Stimulated activated CD8-positive, alpha-beta memory T cell treated with anti-CD3 and anti-CD28 coated beads, Interleukin-4, amount 100 ng/mL, for 1 hour (primary cell): ENCODE results near the gene HSPA2.

Source experiments
- DNase-seq, 2 donors: peaks; one replicate each; pipeline ENCODE4 v3.0.0-alpha.2; 2020; ENCODE audit warnings: low read depth in 2 of 2, low spot score in 1 of 2

HSPA2 gene

GRCh38 chr14:64540208-64541202 lies at the start of gene HSPA2:
TSS of gene HSPA2 (plus strand) at chr14:64540741. CDS start at chr14:64540850, 109 bp downstream.
- DNase-seq: peak; percentile 81 to 88

- no peak for DNase-seq
Observed at GRCh38 chr14:64491637-64492036, 48.9 kb upstream of the HSPA2 start.

- DNase-seq: no peak
Observed at GRCh38 chr14:64493455-64493854, 47.1 kb upstream of the HSPA2 start.

DNA sequence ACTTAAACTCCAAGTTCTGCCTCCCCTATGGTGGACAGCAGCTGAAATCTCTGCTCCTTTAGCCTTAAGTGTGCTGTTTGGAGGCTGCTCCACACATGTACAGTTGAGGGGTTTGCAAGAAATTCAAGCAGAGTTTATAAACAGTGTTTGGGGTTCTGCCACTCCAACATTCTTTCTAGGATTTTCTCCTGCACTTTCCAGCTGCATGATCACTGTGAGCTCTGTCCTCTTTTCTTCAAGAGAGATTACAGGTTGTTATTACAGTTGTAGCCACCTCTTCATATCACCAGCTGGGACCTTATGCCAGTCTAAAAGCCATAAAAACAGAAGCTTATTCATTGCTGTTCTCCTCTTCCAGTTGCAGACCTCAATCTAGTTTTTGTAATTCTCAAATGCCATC lies 45.3 kb upstream of the HSPA2 start:
- DNase-seq: no peak

DNA sequence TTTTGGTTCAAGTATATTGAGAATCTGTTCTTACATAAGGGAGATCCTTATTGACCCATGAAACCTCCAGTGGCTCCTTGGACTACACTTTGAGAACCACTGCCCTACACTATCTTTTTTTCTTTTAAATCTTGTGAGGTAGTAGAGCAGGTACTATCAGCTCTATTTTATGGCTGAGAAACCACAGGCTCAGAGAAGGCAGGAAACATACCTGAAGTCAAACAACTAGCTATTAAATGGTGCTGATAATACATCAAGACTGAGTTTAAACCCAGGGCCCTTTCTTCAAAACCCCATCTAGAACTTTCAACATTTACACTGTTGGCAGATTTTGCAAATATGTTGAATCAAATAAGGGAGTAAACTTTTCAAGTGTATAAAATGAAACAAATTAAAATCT lies 43.8 kb upstream of the HSPA2 start:
- no peak for DNase-seq

DNA sequence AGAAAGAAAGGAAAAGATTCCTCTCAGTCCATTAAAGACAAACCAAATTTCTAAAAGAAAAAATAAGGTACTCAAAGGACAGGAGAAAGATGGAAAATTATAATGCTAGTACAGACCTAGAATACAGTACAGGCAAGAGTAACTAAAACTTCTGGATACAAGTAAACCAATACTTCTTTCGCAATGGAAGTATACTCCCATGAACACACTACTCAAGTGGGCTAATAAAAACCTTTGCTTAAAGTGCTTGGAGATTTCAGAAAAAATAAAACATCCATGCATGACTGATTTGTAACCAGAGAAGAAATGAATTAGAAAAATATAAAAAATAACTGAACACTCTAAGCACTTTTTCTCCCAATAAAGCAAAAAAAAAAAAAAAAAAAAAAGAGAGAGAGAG lies 40.5 kb upstream of the HSPA2 start:
- DNase-seq: no peak

DNA sequence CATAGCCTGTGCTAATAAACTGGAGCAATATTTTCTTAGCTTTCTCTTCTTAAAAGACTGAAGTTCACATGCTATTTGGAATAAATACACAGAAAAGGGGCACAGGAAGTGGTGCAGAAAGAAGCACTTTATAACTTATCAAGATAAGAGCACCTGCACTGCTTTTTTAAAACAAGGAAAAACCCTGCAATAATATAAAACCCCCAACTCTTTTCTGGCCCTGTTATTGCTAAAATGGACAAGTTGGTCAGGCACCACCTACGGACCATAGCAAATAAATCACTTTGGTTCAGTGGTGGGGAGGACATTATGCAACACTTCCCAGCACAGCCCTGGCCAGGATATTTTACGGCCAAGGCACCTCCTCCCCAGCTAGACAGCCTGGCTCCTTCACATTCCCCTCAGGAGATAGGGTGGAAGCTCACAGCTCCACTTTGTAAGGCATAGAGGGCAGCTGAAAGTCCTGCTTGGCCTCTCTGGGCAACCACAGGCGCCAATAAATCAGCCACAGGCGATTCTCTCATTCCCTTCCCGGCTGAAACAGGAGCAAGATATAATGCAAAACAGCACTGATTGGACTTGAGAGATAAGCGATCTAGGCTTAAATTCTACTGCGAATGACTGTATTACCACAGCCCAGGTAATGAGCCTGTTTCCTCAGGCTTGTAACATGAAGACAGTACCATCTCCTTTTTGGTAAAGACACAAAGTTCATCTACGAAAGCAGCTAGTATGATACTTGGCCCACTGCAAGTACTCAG lies 39.0 kb upstream of the HSPA2 start:
- no peak for DNase-seq

- DNase-seq: no peak
Observed at GRCh38 chr14:64502456-64502855, 38.1 kb upstream of the HSPA2 start.

GRCh38 chr14:64502887-64503433 lies 37.6 kb upstream of the HSPA2 start:
- DNase-seq: no peak

DNA sequence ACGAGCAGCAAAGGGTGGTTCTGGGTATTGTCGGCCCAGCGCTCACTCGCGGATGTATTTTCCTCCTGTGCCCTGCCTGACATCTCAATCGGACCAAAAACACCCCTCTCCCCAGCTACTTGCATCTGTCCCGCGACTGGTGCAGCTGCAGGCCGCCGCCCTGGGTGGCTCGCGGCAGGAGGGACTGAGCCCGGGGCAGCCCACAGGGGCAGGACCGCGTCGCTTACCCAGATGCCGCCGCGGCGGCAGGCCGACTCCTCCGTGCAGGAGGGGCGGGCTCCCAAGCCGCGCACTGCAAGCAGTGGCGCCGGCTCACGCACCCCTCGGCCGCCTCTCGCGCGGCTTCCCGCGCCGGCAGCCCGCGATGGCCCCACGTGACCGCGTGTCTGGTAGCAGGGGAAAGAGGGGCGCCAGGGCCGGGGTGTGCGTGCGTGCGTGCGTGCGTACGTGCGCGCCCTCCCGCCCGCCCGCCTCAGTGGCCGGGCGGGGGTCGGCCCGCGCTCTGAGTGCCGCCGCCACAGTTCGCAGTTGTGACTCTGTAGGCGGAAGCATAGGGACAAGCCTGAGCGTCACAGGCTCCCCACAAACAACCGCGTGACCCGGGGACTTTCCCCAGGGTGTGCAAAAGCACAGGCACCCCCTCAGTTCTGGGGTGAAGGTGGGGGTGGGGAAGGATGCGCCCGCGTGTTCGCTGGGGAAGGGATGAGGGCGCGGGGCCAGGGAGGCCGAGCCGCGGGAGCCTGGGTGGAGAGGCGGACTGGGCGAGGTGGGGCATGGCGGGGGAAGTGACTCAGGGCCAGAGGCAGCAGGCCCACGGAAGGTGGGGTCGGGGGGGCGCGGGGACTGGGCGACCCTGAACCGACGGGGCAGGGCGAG lies 36.9 kb upstream of the HSPA2 start, which contains the start of gene ZBTB25:
Gene ZBTB25 (minus strand): TSS at position 405 of the 876 bp plus-strand sequence. CDS start 13,305 bp downstream, outside the sequence.
- DNase-seq: peak; percentile 93 to 94

DNA sequence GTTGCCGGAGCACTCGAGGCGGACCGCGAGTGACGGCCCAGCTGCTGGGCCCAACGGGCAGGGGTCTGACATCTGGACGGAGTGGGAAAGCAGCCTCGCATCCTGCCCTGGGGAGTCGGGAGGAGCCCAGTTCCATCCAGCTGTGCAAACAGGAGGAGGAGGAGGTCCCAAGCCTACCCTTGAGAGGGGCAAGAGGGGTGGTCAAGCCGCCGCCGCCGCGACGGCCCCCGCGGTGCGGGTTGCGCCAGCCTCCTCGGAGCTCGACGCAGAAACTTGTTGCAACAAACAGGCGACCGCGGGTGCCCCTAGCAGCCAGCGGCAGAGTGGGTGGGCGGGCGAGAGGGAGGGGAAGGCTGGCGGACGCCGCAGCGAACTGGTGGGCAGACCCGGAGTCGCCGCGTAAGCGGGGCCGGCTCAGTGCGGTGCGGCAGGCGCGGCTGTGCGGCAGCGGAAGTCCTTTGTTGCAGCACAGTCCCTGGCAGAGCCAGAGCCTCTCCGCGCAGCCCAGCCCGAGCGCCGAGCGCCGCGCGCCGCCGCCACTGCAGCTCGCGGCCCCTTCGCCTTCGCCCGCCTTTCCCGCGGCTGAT lies 36.1 kb upstream of the HSPA2 start, which contains the start of gene ZBTB1:
Gene ZBTB1 (plus strand): TSS at position 461 of the 587 bp plus-strand sequence. CDS start 16,735 bp downstream, outside the sequence.
- DNase-seq: peak; percentile 52 to 68

- DNase-seq: peak; percentile 60 to 70
Observed at GRCh38 chr14:64504897-64505794, 35.4 kb upstream of the HSPA2 start.

GRCh38 chr14:64506721-64507120 lies 33.8 kb upstream of the HSPA2 start:
- DNase-seq: no peak

GRCh38 chr14:64507376-64508156 lies 33.0 kb upstream of the HSPA2 start:
- no peak for DNase-seq

DNA sequence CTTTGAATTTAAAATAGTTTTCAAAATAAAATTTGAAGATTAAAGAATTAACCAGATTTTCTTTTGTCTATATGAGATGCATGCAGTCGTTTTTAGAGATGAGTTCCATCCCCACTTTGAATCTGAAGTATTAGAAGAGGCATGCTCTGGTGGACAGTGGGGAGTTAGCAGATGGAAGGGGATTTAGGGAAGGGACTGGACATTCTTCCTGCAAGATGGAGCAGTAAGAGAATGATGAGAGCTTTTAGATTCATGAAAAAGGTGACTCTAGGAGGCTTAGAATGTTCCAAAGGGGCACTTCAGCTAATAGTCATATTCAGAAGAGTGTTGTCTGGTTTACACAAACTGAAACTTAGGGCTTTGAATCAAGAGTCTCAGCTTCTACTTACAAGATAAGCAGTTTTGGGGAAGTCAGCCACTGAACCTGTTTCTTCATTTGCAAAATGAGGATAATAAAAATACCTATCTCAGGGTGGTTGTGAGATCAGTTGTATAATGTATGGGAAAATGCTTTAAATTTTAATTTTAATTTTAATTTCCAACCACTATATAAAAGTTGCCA lies 32.2 kb upstream of the HSPA2 start:
- DNase-seq: no peak

- DNase-seq: no peak
Observed at GRCh38 chr14:64509036-64509435, 31.5 kb upstream of the HSPA2 start.

DNA sequence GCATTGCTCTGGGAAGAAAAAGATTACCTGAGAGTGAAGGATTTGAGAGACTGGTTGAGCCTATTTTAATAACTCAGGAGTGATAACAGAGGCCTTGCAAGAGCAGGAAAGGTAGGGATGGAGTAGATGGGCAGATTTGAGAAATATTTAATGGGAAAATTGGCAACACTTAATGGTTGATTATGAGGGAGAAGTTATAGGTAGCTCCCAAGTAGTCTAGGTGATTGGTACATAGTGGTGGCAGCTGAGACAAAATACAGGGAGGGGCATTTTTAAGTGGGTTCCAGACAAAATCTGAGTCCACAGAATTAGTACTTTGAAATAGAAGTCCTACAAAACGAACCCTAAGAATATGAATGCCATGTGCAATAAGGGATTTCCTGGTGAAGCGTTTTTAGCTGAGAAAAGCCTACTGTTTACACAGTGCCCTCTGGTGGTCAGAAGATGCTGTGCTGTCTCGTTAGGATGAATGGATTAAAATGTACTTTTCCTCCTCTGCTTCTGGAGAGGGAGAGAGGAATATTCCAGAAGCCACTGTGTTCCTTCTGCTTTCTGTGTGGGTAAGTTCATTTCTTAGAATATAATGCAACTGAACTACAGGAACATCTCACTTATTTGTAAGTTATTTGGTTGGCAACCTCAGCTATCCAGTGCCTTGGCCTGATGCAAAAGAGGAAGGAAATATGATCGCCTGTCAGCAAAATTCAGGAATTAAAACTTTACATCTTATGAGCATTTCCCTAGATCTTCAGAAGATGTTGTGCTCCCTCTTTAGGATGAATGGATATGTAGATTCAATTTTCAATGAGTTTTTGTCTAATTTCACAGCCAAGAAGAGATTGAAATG lies 29.5 kb upstream of the HSPA2 start:
- peak; percentile 28 to 46 for DNase-seq
